GDM1 (cell line): ENCODE results near the gene CSMD2.

Source experiments
- DNase-seq: peaks from one replicate; lab custom pipeline; 2025; lab: John Stamatoyannopoulos, UW

CSMD2 gene

GRCh38 chr1:33852711-33853110 lies 312.3 kb downstream of the CSMD2 start:
- no peak for DNase-seq

DNA sequence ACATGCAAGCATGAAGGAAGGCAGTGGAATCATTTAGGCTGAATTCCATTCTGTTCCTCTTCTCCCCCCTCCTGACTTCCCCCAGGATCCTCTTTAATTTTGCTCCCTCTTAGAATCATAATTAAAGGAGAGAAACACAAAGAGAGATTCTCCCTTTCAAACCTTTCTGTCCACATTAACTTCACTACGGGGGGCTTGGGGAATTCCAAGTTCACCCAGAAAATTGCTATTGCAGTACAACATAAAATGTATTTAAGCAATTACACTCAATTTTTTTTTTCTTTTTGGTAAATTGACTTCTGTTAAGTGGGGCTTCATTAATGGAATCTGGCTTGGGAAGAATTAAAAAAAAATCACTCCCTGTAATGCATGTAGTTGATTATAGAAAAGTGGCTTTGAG lies 314.5 kb downstream of the CSMD2 start:
- no peak for DNase-seq

DNA sequence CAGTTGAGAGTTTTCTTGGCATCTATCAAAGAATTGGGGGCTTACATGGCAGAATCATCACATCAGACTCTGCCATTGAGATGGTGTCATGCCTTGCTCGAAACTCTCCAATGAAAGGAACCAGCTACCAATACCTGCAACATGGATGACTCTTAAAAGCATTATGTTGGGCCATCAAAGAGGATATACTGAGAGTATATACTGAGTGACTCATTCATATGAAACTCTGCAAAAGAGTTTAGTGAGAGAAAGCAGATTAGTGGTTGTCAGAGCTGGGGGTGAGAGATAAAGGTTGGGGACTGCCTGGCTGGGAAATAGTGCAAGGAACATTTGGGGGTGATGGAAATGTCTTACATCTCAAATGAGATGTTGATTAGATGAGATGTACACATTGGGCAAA lies 315.8 kb downstream of the CSMD2 start:
- DNase-seq: no peak

GRCh38 chr1:33848205-33848937 lies 316.7 kb downstream of the CSMD2 start:
- no peak for DNase-seq

GRCh38 chr1:33846861-33847260 lies 318.2 kb downstream of the CSMD2 start:
- no peak for DNase-seq

DNA sequence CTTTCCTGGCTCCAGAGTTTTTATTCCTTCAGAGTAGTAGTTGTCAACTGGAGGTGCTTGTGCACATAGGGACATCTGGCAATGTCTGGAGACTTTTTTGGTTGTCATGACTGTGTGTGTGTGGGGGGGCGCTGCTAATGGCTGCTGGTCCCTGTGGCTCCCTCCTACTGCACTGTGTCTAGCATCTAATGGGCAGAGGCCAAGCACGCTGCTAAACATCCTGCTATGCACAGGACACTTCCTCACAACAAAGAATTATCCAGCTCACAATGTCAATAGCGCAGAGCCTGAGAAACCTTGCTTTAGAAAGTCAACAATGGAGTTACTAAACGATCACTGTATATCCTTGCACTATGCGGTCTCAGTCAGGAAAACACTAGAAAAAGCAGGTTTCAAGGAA lies 320.9 kb downstream of the CSMD2 start:
- DNase-seq: no peak

DNA sequence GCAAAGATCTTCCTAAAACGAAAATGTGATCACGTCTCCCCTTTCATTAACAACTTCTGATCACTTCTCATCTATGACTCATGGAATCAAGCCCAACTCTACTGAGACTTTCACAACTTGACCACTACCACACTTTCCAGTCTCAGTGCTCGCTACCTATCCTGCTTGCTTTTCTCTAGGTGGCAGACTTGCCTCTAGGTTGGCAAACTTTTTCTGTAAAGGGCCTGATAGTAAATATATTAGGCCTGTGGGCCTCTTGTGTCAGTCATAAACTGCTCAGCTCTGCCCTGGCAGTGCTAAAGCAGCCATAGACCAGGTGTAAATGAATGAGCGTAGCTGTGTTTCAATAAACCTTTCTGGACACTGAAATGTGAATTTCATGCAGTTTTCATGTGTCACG lies 322.7 kb downstream of the CSMD2 start:
- DNase-seq: no peak

- no peak for DNase-seq
These were observed 323.5 kb downstream of the CSMD2 start for GRCh38 chr1:33841494-33841893.

DNA sequence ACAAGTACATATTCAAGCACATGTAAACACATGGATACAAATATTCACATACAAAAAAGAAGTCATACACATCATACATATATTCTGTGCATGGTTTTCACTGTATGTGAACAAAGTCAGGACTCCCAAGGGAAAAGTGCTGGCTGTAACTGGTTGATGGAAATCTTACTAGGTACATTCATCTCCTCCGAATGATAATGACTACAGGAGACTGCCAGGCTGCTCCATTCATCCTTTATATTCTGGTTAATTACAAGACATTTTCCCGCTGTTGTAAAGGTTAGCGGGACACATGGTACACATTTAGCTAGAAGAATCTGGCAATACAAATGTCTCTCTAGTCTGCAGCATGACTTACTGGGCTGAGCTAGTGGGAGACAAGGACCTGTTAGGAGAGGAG lies 327.4 kb downstream of the CSMD2 start:
- no peak for DNase-seq

- DNase-seq: no peak
These were observed 328.1 kb downstream of the CSMD2 start for GRCh38 chr1:33836911-33837310.

- DNase-seq: no peak
These were observed 336.4 kb downstream of the CSMD2 start for GRCh38 chr1:33828654-33829053.

GRCh38 chr1:33828059-33828458 lies 337.0 kb downstream of the CSMD2 start:
- DNase-seq: no peak

DNA sequence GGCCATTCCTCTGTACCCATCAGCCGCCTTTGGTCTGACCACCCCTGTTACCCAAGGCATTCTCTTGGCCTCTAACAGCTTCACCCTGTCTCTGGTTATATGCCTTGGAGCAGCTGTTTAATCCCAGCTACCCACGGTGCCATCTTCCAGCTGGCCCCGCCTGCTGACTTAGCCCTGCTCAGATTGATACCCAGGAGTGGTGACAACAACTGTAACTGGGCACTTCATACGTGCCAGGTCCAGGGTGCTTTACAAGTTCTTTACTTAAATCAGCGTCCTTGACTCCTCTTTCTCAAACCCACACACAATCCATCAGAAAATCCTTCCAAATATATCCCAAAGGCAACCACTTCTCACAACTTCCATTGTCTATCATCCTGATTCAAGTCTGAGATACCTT lies 338.3 kb downstream of the CSMD2 start:
- no peak for DNase-seq

DNA sequence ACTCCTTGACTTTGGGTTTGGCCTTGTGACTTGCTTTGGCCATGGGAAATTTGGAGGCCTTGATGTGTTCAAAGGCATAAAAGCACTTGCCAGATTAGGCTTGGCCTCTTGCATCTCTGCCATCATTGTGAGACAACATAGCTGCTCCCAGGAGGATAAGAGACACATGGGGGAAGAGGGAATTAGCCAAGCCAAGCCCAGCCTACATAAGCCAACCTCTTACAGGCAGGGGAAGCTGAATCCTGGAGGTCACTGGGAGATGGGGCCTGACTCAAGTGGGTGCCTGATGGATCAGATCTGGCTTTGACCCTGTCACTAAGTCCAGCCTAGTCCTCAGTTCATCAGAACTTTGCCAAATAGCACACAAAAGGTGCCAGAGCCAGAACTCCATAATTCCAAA lies 338.7 kb downstream of the CSMD2 start:
- DNase-seq: no peak

DNA sequence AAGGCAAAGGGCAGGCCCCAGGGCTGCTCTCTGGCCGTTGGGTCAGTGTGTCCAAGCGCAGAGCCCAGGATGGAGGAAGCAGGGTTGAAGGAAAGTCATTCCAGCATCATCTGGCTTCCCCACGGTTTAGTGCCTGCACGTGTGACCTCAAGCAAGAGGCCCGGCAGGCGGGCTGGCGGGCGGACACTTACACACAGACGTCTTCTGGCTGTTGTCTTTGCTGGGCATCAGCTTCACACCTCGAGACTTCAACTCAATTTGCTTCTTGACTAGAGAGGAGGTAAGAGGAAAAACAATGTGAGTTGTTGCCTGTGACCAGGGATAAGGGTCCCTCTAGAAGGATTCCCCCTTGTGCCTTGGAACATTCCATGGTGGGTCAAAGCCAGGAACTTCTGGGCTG lies 339.5 kb downstream of the CSMD2 start:
- no peak for DNase-seq

DNA sequence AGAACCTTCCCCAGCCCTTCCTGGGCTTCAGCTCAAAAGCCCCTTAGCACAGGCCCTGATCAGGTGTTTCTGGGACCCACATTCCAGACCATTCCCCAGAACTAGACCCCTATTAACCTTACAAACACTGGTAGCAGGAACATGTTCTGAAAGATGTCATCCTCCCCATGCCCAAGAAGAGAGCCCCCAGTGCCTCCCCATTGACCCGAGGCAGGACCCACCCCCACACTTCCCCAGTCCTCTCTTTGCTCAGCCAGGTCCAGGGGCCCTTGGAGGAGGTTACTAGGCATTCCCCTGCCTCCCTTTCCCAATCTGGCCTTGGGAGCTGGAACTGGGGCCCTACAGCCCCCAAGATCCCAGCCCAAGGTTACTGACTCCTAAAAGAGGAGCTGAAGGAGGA lies 340.1 kb downstream of the CSMD2 start:
- DNase-seq: no peak

- DNase-seq: no peak
These were observed 340.7 kb downstream of the CSMD2 start for GRCh38 chr1:33824321-33824720.

- no peak for DNase-seq
These were observed 341.2 kb downstream of the CSMD2 start for GRCh38 chr1:33823830-33824229.

GRCh38 chr1:33823401-33823800 lies 341.6 kb downstream of the CSMD2 start:
- DNase-seq: no peak

DNA sequence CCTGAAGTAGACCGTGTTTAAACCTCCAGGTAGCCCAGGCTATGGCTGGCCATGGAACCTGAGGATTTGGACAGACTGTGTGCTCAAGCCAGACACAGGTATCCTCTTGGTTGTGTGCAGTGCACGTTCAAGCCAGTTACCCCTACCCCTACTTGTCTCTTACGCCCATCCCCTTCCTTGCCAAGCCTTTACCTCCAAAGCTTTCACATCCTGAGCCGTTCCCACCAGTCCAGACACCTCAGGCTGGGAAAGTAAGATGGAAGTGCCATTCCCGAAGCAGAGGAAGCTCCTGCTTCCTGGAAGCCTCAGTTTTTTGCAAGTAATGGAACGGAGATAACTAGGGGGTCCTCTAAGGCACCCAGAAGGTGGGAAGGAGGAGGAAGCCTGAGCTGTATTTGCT lies 342.6 kb downstream of the CSMD2 start:
- no peak for DNase-seq

DNA sequence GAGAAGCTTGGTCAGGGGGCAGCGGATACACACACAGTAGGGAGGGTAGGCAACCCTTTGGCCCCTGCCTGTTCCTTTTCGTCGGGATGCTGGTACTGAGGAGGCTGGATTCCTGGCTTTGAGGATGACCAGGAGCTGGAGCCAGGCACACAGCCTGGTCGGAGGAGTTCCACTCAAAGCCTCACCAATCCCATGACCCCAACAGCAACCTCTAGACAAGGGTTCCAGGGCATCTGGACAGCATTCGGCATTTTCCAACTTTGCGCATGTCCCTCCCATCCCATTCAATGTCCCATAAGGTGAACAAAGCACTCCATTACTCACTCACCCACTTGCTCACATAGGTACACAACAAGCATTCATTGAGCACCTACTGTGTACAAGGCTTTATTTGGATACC lies 343.7 kb downstream of the CSMD2 start:
- no peak for DNase-seq

GRCh38 chr1:33820804-33821203 lies 344.2 kb downstream of the CSMD2 start:
- no peak for DNase-seq

- DNase-seq: no peak
These were observed 345.1 kb downstream of the CSMD2 start for GRCh38 chr1:33819913-33820311.

DNA sequence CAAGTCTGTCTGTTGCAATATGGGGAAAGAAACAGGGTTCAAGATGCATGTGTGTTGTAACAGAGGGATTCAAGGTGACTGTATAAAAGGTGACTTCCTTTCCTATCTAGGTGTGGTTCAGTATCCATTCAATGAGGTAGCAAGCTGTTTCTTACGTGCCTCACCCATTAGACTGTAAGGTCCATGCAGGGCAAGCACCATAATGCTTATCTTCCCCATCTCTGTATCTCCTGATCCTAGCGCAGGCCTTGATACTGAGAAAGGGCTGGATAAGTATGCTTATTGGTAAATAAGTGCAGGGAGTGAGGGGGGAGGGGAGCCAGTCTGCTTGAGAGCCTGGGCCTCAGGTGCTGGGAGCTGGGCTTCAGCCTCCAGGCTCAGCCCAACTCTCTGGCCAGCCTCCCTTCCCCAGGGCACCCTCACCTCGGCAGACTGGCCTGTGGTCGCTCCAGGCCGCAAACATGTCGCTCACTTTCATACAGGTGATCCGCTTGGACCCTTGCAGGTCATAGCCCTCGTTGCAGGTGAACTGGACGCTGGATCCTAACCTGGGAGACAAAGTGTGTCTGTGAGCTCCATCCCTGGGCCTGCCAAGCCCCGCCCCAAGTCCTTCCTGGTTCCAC lies 345.6 kb downstream of the CSMD2 start:
- DNase-seq: no peak
